ENCODE results near the gene PRDM16.

Gene PRDM16

GRCh38 chr1:3217181-3217641 lies 148.2 kb downstream of the PRDM16 start:
- DNase-seq, result no peak

- no peak for DNase-seq
These were observed 149.1 kb downstream of the PRDM16 start for GRCh38 chr1:3217979-3218679.

- no peak for DNase-seq
These were observed 150.2 kb downstream of the PRDM16 start for GRCh38 chr1:3219005-3219790.

- no peak for DNase-seq
These were observed 150.9 kb downstream of the PRDM16 start for GRCh38 chr1:3219791-3220467.

GRCh38 chr1:3221112-3222041 lies 152.4 kb downstream of the PRDM16 start:
- no peak for DNase-seq

- DNase-seq, result no peak
These were observed 153.2 kb downstream of the PRDM16 start for GRCh38 chr1:3222042-3222692.

- no peak for DNase-seq
These were observed 156.7 kb downstream of the PRDM16 start for GRCh38 chr1:3225661-3226060.

GRCh38 chr1:3226191-3226590 lies 157.2 kb downstream of the PRDM16 start:
- no peak for DNase-seq

- no peak for DNase-seq
These were observed 157.8 kb downstream of the PRDM16 start for GRCh38 chr1:3226701-3227350.

- no peak for DNase-seq
These were observed 158.3 kb downstream of the PRDM16 start for GRCh38 chr1:3227351-3227704.

GRCh38 chr1:3227893-3228292 lies 158.9 kb downstream of the PRDM16 start:
- DNase-seq, result no peak

GRCh38 chr1:3229081-3229725 lies 160.2 kb downstream of the PRDM16 start:
- DNase-seq, result no peak

GRCh38 chr1:3230553-3230952 lies 161.6 kb downstream of the PRDM16 start:
- DNase-seq, result no peak

GRCh38 chr1:3231245-3231644 lies 162.2 kb downstream of the PRDM16 start:
- DNase-seq, result no peak

- no peak for DNase-seq
These were observed 162.8 kb downstream of the PRDM16 start for GRCh38 chr1:3231826-3232225.

GRCh38 chr1:3233031-3233430 lies 164.0 kb downstream of the PRDM16 start:
- no peak for DNase-seq

- DNase-seq, result no peak
These were observed 164.5 kb downstream of the PRDM16 start for GRCh38 chr1:3233551-3233950.

GRCh38 chr1:3234281-3234680 lies 165.3 kb downstream of the PRDM16 start:
- no peak for DNase-seq

GRCh38 chr1:3234956-3235355 lies 166.0 kb downstream of the PRDM16 start:
- no peak for DNase-seq

GRCh38 chr1:3235496-3235895 lies 166.5 kb downstream of the PRDM16 start:
- no peak for DNase-seq

- DNase-seq, result no peak
These were observed 167.4 kb downstream of the PRDM16 start for GRCh38 chr1:3236361-3236760.

All from NCI-H1048 (cell line).